Measurements from ENCODE around the gene NEO1.

Gene NEO1

DNA sequence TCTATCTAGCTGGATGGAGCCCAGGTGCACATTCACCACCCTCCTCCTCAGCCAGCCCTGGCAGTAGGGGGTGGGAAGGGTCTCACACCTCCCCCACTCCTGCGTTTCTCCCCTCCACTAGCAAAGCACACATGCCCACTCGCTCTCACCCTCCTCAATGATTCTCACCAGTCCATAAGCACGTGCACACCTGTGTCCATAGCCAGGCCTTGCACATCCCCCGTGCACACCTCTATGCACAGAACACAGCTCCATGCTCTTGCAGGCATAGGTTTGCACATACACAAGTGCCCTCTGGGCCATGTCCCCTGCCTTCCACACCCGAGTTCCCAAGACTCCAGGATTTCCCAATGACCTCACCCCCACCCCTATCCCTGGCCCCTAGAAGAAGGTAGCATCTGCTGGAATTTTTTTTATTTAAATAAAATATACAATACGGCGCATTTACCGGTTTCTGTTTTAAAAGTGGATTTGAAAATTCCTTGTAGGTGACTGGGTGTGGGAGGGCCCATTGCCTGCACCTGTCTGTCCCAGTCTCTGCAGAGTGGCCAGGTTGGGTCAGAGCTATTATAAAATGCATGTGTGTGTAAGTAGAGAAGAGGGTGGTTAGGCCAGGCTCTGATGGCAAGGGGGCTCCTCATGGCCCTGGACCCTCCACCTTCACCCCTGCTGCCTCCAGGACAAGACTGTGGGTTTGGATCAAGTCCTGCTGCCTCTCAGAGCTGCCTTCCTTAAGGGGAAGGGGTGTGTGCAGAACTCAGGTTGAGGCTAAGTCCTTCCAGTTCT is 267.4 kb downstream of the NEO1 start:
- no peak for DNase-seq

DNA sequence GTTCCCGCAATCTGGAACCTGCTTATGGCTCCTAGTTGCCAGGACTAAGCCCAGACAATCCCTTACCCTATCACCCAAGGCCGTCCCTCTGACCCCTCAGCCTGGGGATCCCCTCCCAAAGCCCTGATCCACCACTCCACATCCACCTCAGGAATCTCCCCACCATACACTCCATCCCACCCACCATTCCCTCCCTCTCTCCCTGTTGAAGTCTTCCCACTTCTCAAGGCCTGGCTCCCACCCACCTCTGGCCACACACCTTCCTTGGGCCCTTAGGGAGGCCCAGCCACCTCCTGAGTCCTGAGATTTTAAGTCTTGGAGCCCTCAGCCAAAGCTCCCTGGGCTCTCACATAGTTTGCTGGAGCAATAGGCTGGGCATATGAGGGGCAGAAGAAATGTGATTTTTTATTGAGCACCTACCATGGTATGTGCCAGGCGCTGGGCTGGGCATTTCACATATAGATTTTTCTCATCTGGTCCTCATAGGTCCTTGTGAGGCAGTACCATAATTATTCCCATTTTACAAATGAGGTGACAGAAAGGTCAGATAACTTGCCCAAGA is 268.4 kb downstream of the NEO1 start:
- no peak for DNase-seq

GRCh38 chr15:73321496-73322450 is 269.5 kb downstream of the NEO1 start:
- no peak for DNase-seq

GRCh38 chr15:73322665-73323373 is 270.6 kb downstream of the NEO1 start:
- no peak for DNase-seq

DNA sequence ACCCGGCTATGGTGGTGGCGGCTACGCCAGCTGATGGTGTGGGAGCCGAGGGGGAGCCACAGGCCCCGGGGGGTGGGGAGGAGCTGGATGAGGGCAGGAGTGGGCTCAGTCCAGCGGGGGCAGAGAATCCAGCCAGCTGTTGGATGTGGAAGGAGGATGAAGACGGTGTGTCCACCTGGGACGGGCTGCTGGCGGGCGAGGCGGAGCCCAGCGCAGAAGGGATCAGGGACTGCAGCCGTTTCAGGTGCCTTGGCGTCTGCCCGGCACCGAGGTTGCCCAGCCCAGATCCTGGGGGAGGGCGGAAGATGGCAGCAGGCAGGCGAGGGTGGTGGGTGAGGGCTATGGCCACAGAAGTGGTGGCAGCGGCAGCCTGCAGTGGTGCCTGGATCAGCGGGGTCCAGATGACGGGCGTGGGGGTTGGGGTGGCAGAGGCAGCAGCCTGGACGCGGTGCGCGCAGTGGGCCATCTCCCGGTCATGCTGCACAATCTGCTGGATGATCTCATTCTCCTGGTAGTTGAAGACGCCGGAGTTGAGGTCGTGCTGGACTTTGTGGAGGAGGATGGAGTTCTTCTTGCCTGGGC is 271.2 kb downstream of the NEO1 start:
- no peak for DNase-seq

- DNase-seq = no peak
Observed at GRCh38 chr15:73323956-73324355, 271.7 kb downstream of the NEO1 start.

DNA sequence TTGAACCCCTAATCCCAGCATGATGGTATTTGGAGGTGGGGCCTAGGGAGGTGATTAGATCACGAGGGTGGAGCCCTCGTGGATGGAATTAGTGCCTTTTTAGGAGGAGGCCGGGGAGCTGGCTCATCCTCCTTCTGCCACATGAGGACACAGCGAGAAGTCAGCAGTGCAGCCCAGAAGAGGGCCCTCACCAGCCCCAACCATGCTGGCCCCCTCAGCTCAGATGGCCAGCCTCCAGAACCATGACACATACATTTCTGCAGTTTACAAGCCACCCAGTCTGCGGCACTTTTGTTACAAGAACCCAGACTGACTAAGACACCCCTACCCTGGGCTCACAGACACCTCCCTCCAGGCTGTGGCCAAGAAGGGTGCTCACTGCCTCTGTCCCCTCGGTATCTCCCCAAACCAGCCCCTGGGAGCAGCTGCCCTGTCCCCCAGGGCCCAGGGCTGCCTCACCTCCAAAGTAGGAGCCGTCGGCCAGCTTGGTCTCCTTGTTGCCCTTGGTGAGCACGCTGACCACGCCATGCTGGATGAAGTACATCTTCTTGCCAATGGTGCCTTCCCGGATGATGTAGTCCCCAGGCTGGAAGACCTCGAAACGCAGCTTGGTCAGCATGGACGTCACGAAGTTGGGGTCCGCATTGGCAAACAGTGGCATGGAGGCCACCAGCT is 272.4 kb downstream of the NEO1 start:
- DNase-seq = no peak

GRCh38 chr15:73325191-73325861 is 273.1 kb downstream of the NEO1 start:
- peak; percentile 9 for DNase-seq

DNA sequence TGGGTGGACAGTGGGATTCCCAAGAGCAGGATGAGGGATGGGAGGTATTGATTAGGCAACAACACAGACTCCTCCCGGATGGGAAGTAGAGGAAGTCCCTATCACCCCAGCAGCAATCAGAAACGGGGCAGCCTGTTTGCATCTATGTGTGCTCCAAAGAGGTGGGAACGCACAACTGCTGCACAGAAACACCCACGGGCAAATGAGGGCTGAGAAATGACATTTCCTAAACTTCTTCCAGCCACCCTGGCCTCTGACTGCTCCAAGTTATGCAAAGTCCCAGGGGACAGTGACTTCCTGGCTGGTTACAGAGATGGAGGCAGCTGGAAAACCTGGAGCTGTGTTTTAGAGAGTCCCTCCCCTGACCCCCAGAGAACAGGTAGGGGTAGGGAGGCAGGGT is 273.9 kb downstream of the NEO1 start:
- no peak for DNase-seq

DNA sequence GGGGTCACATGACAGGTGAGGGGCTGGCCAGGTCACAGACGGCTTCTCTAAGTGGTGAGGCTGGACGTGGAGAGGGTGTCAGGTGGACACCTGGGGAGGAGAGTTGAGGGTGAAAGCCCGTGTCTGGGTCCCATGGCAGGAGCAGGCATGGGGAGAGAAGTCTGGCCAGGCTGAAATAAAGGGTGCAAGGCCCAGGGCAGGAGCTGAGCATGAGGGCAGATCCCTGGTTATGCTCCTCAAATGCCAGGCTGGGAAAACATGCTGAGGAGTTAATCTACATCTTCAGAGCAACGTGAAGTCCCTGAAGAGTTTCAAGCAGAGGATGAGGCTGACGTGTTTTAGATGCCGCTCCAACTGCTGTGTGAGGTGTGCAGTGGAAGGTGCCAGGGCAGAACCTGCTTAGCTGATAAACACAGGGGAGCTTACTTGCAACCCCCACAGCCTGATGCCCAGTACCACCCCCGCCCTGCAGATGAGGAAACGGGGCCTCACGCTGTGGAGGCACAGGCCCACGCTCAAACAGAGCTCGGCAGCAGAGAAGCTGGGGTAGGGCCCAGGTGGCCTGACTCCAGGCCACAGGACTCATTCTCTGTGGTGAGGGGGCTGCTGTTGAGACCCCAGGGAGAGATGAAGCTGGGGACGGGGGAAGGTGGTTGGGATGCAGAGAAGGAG is 276.0 kb downstream of the NEO1 start:
- no peak for DNase-seq

DNA sequence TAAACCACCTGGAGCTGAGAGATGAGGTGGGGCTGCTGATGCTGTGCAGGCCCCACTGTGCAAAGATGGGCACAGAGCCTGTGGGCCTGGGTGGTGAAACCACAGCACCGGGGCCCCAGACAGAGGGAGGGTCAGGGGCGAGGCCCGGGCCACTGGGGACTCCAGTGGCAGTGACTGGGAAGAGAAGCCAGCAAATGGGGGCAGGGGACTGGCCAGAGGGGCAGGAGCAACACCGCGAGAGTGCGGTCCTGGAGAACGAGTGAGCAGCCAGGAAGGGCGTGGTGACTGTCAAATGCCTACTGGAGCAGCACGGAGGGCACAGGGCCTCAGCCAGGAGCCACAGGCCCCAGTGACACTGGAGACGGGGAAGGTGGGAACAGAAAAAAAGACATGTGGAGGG is 276.7 kb downstream of the NEO1 start:
- no peak for DNase-seq

DNA sequence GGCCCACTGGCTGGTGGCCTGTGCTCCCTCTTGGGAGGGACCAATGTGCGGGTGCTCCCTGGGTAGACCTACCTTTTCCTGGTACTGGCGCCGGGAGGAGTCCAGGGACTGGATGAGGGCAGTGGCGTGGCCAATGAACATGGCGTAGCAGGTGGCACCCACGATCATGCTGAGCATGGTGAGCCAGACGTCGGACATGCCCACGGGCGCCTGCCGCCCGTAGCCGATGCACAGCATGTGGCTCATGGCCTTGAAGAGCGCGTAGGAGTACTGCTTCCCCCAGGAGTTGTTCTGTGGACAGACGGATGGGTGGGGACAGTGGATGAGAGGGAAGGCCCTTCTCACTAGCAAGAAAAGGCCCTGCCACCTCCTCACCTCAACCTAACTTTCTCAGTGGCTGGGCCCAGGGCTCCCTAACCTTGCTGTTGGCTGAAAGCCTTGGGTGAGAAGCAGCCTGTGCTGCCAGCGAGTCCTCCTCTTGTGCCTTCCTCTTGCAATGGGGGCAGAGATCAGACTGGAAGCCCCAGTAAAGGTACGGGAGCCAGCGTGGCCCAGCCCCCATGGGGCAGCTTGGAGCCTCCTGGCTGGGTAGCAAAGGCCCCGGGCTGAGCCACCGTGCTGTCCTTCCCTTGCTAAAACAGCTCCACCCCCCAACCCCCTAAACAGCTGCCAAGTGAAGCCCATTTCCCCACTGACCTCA is 277.4 kb downstream of the NEO1 start:
- no peak for DNase-seq

- DNase-seq = no peak
Observed at GRCh38 chr15:73330206-73331051, 278.2 kb downstream of the NEO1 start.

DNA sequence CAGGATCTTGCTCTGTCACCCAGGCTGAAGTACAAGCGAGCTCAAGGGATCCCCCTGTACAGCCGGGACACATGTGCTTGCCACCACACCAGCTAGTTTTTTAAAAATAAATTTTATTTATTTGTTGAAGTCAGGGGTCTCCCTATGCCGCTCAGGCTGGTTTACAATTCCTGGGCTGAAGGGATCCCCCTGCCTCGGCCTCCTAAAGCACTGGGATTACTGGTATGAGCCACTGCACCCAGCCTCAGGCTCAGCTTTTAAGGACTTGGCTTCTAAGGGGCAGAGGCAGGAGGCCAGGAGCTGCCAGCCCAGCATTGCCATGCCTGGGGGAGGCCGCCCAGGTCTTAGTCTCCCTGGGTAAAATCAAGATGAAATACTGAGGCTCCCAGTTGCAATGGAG is 279.2 kb downstream of the NEO1 start:
- no peak for DNase-seq

DNA sequence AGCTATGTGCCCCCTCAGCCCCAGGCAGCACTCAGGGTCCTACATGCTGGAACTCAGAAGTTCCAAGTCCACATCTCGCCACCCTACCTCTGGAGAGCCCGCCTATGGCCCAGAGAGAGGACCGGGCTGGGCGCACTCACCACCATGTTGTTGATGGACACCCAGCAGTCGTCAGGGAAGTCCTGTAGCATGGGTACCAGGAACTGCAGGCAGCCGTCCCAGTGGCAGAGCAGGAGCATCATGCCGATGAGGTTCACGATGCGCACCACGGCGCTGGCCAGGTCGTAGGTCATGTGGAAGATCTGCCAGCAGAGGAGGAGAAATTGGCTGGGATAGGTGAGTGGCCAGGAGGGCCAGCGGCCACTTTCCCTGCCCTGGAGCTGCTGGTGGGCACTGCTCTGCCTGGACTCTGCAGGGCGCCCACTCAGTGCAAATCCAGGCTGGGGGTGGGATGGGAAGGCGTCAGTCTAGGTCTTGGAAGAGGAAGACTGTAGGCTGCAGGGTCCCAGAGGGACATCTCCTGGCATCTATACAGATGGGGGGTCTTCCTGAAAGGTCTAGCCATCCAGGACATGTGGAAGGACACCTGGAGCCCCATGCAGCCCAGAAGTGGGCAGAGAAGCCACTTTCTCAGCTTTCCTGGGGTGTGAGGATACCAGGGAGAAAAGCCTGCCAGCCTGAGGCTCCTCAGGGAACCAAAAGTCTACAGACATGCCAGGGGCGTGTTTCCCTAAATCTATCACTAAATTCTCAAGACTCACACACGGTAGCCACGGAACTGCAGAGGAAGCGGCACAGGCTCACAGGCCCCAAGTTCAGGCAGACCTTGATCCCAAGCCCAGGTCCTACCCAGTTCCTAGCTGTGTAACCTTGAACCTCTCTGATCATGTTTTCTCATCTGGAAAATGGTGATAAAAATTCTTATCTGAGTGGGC is 280.0 kb downstream of the NEO1 start:
- no peak for DNase-seq

- DNase-seq = no peak
Observed at GRCh38 chr15:73333001-73333400, 280.7 kb downstream of the NEO1 start.

GRCh38 chr15:73334086-73334485 is 281.8 kb downstream of the NEO1 start:
- DNase-seq = no peak

DNA sequence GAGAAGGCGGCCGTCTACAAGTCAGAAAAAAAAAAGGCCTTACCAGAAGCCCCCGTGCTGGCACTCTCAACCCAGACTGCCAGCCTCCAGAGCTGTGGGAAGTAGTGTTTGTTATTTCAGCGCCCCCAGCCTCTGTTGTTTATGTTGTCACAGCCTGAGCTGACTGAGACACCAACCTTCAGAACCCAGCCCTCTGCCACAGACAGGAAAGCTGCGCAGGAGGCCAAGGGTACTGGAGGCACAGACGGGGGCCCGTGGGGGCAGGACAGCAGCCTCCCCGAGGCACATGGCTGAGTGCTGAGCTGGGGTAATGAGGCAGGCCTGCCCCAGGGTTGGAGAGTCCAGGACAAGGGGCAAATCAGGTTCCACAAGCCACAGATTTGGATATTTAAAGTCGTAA is 282.8 kb downstream of the NEO1 start:
- no peak for DNase-seq
